Measurements from ENCODE around the gene DGLUCY. TPM values are rescaled to one million over a fixed set of nuclear protein-coding genes. Genes with fewer than 3 reads are reported as not detected.

The DGLUCY gene
- total and polyA plus RNA-seq, 4 donors, result 17.9 to 58.1 (median 24.9) TPM

DNA sequence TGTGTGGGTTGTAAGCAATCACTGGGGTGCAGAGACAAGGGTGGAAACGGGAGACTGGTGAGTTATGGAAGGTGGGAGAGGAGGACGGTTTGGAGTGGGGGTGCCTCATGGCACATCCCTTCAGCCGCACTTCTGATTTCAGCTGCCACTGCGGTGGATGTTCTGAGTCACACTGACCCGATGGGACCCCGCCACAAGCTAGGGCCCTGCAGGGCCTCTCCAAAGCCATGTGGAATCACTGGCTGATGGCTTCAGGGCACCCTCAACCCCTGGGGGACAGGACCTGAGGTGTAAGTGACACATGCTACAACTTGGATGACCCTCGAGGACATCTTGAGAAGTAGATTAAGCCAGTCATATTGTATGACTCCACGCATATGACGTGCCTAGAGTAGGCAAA, 77.0 kb downstream of the DGLUCY start:
- H3K9ac ChIP-seq (ENCODE audit: low read depth in 1 of 2, low read length in 2 of 2), result no peak overlapping the region
- 97% methylated on average over 9 of the region's 9 CpGs for WGBS
- peaks cover 10 to 72% (median 37%) of the 10 kb centered on the region in 4 donors for H3K36me3 ChIP-seq (ENCODE audit: control insufficient read depth in 4 of 4, insufficient read depth in 3 of 4, low read depth in 1 of 4, low read length in 3 of 4)
- TF ChIP-seq RXRA (IDR thresholded peaks at IDR 0.05) (no peak), HNF4G (IDR thresholded peaks at IDR 0.05) (no peak), EGR1 (IDR thresholded peaks at IDR 0.05; ENCODE audit: low read depth in 2 of 2) (no peak), FOXA2 (IDR thresholded peaks at IDR 0.05) (no peak), GABPA (IDR thresholded peaks at IDR 0.05 in 1 of 2, conservative IDR thresholded peaks at IDR 0.05 in 1 of 2) (no peak), RAD21 (IDR thresholded peaks at IDR 0.05) (no peak), HNF4A (conservative IDR thresholded peaks at IDR 0.05) (no peak), JUND (IDR thresholded peaks at IDR 0.05) (no peak), TAF1 (conservative IDR thresholded peaks at IDR 0.05) (no peak)
- TF ChIP-seq, protein P1, sequence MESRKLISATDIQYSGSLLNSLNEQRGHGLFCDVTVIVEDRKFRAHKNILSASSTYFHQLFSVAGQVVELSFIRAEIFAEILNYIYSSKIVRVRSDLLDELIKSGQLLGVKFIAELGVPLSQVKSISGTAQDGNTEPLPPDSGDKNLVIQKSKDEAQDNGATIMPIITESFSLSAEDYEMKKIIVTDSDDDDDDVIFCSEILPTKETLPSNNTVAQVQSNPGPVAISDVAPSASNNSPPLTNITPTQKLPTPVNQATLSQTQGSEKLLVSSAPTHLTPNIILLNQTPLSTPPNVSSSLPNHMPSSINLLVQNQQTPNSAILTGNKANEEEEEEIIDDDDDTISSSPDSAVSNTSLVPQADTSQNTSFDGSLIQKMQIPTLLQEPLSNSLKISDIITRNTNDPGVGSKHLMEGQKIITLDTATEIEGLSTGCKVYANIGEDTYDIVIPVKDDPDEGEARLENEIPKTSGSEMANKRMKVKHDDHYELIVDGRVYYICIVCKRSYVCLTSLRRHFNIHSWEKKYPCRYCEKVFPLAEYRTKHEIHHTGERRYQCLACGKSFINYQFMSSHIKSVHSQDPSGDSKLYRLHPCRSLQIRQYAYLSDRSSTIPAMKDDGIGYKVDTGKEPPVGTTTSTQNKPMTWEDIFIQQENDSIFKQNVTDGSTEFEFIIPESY (IDR thresholded peaks at IDR 0.05), result no peak
- TF ChIP-seq, protein P2, sequence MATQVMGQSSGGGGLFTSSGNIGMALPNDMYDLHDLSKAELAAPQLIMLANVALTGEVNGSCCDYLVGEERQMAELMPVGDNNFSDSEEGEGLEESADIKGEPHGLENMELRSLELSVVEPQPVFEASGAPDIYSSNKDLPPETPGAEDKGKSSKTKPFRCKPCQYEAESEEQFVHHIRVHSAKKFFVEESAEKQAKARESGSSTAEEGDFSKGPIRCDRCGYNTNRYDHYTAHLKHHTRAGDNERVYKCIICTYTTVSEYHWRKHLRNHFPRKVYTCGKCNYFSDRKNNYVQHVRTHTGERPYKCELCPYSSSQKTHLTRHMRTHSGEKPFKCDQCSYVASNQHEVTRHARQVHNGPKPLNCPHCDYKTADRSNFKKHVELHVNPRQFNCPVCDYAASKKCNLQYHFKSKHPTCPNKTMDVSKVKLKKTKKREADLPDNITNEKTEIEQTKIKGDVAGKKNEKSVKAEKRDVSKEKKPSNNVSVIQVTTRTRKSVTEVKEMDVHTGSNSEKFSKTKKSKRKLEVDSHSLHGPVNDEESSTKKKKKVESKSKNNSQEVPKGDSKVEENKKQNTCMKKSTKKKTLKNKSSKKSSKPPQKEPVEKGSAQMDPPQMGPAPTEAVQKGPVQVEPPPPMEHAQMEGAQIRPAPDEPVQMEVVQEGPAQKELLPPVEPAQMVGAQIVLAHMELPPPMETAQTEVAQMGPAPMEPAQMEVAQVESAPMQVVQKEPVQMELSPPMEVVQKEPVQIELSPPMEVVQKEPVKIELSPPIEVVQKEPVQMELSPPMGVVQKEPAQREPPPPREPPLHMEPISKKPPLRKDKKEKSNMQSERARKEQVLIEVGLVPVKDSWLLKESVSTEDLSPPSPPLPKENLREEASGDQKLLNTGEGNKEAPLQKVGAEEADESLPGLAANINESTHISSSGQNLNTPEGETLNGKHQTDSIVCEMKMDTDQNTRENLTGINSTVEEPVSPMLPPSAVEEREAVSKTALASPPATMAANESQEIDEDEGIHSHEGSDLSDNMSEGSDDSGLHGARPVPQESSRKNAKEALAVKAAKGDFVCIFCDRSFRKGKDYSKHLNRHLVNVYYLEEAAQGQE (IDR thresholded peaks at IDR 0.05), result no peak
- TF ChIP-seq, protein P3, sequence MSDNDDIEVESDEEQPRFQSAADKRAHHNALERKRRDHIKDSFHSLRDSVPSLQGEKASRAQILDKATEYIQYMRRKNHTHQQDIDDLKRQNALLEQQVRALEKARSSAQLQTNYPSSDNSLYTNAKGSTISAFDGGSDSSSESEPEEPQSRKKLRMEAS (IDR thresholded peaks at IDR 0.05), result no peak
- TF ChIP-seq, protein P4, sequence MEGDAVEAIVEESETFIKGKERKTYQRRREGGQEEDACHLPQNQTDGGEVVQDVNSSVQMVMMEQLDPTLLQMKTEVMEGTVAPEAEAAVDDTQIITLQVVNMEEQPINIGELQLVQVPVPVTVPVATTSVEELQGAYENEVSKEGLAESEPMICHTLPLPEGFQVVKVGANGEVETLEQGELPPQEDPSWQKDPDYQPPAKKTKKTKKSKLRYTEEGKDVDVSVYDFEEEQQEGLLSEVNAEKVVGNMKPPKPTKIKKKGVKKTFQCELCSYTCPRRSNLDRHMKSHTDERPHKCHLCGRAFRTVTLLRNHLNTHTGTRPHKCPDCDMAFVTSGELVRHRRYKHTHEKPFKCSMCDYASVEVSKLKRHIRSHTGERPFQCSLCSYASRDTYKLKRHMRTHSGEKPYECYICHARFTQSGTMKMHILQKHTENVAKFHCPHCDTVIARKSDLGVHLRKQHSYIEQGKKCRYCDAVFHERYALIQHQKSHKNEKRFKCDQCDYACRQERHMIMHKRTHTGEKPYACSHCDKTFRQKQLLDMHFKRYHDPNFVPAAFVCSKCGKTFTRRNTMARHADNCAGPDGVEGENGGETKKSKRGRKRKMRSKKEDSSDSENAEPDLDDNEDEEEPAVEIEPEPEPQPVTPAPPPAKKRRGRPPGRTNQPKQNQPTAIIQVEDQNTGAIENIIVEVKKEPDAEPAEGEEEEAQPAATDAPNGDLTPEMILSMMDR (IDR thresholded peaks at IDR 0.05; ENCODE audit: low read depth, low read length, missing input control), result no peak
- no peaks in the 10 kb centered on the region for H3K4me1 ChIP-seq (ENCODE audit: control insufficient read depth in 4 of 4, insufficient read depth in 4 of 4, low read length in 3 of 4)
- no peak overlapping the region for H3K4me3 ChIP-seq (ENCODE audit: low read depth in 1 of 3, low read length in 3 of 3)
- H3K27ac ChIP-seq (ENCODE audit: low read depth in 1 of 2, low read length in 2 of 2), result no peak overlapping the region
- no peaks in the 10 kb centered on the region for H3K9me3 ChIP-seq (ENCODE audit: control insufficient read depth in 4 of 4, low read length in 3 of 4)
- DNase-seq (ENCODE audit: low spot score), result no peak
- no peaks in the 10 kb centered on the region for H3K27me3 ChIP-seq (ENCODE audit: control insufficient read depth in 4 of 4, insufficient read depth in 4 of 4, low read length in 3 of 4)

DNA sequence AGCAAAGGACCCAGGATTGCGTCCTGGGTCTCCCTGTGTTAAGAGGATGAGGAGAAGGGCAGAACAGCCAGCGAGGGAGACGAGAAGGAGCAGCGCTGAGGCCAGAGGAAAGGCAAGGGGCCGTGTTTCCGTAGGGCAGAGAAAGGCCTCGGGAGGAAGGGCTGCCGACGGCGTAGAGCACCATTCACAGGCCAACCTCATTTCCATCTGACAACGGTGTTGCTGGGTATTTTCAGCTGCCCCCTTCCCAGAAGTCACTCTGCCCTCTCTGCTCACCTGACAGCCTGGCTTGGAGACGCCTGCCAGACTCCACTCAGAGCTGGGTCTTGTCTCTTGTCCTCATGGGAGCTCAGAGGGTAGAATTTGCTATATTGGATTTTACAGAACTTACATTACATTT, 79.2 kb downstream of the DGLUCY start:
- TF ChIP-seq GABPA (IDR thresholded peaks at IDR 0.05 in 1 of 2, conservative IDR thresholded peaks at IDR 0.05 in 1 of 2) (no peak), RXRA (IDR thresholded peaks at IDR 0.05) (no peak), HNF4G (IDR thresholded peaks at IDR 0.05) (no peak), RAD21 (IDR thresholded peaks at IDR 0.05) (no peak), TAF1 (conservative IDR thresholded peaks at IDR 0.05) (no peak), EGR1 (IDR thresholded peaks at IDR 0.05; ENCODE audit: low read depth in 2 of 2) (no peak), SP1 (IDR thresholded peaks at IDR 0.05) (no peak), HNF4A (conservative IDR thresholded peaks at IDR 0.05) (no peak)
- TF ChIP-seq, protein P3 (IDR thresholded peaks at IDR 0.05), result no peak
- TF ChIP-seq, protein P2 (IDR thresholded peaks at IDR 0.05), result no peak
- TF ChIP-seq, protein P1 (IDR thresholded peaks at IDR 0.05), result no peak
- Histone ChIP-seq H3K4me3 (ENCODE audit: low read depth in 1 of 3, low read length in 3 of 3) (no peak overlapping the region), H3K9me3 (ENCODE audit: control insufficient read depth in 4 of 4, low read length in 3 of 4) (no peaks in the 10 kb centered on the region), H3K27me3 (ENCODE audit: control insufficient read depth in 4 of 4, insufficient read depth in 4 of 4, low read length in 3 of 4) (no peaks in the 10 kb centered on the region), H3K27ac (ENCODE audit: low read depth in 1 of 2, low read length in 2 of 2) (no peak overlapping the region), H3K4me1 (ENCODE audit: control insufficient read depth in 4 of 4, insufficient read depth in 4 of 4, low read length in 3 of 4) (no peaks in the 10 kb centered on the region), H3K9ac (ENCODE audit: low read depth in 1 of 2, low read length in 2 of 2) (no peak overlapping the region), H3K36me3 (ENCODE audit: control insufficient read depth in 4 of 4, insufficient read depth in 3 of 4, low read depth in 1 of 4, low read length in 3 of 4) (peaks cover 5 to 73% (median 41%) of the 10 kb centered on the region in 4 donors)
- WGBS, result 88% methylated on average over 12 of the region's 12 CpGs
- no peak for DNase-seq (ENCODE audit: low spot score)

Measured in liver (tissue), 9 donors.